ENCODE data around the gene ZNF229.
A peak's percentile ranks its signal among the peaks of the same experiment; 100 is the strongest.
"Not testable (repeated sequence)": the region's sequence is repeated elsewhere in the genome, so short reads cannot be mapped to it uniquely, and the experiment has no call there.

Gene ZNF229

DNA sequence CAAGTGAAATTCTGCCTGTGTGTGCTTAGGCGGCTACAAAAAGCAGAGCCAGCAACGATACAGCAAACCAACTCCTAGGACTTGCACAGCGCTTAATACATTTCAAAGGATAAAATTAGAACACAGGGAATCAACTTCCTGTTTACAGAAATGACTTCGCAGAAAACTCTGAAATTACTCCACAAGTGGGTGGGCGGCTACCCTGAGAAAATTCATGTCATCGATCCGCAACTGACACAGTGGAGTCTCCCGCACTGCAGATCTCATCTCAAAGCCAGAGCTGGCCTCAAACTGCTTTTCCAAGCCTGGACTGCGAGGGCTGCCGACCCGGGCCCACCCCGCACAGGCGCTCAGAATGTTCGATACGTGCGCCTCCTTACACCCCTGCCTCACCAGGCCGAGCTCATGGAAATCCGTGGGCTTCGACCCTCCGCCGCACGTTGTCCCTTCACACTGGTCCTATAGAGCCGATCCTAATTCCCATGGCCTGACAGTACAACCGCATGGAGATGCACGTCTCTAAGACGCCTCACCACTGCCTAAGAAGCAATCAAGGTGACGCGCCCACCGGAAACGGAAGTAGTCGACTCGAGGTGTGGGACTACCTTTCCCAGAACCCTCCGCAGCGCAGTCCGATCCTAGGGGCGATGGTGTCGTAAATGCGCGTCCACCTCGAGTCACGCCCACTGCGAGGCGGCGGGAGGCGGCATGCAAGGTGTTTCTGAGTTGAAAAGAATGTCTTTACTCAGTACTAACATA lies at the start of gene ZNF229:
TSS of gene ZNF229 (minus strand) at position 557 of the 759 bp plus-strand sequence. CDS start 5,625 bp downstream, outside the sequence.
- TF ChIP-seq, protein P1, sequence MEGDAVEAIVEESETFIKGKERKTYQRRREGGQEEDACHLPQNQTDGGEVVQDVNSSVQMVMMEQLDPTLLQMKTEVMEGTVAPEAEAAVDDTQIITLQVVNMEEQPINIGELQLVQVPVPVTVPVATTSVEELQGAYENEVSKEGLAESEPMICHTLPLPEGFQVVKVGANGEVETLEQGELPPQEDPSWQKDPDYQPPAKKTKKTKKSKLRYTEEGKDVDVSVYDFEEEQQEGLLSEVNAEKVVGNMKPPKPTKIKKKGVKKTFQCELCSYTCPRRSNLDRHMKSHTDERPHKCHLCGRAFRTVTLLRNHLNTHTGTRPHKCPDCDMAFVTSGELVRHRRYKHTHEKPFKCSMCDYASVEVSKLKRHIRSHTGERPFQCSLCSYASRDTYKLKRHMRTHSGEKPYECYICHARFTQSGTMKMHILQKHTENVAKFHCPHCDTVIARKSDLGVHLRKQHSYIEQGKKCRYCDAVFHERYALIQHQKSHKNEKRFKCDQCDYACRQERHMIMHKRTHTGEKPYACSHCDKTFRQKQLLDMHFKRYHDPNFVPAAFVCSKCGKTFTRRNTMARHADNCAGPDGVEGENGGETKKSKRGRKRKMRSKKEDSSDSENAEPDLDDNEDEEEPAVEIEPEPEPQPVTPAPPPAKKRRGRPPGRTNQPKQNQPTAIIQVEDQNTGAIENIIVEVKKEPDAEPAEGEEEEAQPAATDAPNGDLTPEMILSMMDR (IDR thresholded peaks at IDR 0.05; ENCODE audit: insufficient read depth, low read length, missing control alignments), result no peak
- POLR2A ChIA-PET, result no interaction called here
- CTCF ChIA-PET, result no interaction called here
- H3K4me3 ChIP-seq (ENCODE audit: low read depth, low read length), result peak within 1 kb of the TSS; percentile 92
- DNase-seq (ENCODE audit: low read depth, low spot score), result peak; percentile 69

DNA sequence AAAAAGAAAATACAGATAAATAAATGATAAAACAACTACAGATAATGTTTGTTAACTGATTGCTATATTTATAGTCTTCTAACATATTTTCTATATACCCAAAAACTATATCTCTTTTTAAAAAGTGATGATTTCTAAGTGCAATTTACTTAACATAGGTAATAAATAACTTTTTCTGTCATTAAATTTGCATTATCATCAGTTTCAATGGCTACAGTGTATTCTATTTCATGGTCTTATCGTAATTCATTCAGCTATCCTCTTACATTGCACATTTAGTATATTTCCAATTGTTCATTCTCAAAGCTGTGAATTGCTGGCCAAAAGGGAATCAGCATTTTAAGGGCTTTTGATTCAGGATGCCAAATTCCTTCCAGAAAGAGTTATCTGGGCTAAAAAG lies 48.4 kb upstream of the ZNF229 start:
- H3K4me3 ChIP-seq (ENCODE audit: low read depth, low read length), result no peak overlapping the region
- CTCF ChIA-PET, result no interaction called here
- TF ChIP-seq, protein P1 (IDR thresholded peaks at IDR 0.05; ENCODE audit: insufficient read depth, low read length, missing control alignments), result no peak
- POLR2A ChIA-PET, result no interaction called here
- DNase-seq (ENCODE audit: low read depth, low spot score), result no peak

DNA sequence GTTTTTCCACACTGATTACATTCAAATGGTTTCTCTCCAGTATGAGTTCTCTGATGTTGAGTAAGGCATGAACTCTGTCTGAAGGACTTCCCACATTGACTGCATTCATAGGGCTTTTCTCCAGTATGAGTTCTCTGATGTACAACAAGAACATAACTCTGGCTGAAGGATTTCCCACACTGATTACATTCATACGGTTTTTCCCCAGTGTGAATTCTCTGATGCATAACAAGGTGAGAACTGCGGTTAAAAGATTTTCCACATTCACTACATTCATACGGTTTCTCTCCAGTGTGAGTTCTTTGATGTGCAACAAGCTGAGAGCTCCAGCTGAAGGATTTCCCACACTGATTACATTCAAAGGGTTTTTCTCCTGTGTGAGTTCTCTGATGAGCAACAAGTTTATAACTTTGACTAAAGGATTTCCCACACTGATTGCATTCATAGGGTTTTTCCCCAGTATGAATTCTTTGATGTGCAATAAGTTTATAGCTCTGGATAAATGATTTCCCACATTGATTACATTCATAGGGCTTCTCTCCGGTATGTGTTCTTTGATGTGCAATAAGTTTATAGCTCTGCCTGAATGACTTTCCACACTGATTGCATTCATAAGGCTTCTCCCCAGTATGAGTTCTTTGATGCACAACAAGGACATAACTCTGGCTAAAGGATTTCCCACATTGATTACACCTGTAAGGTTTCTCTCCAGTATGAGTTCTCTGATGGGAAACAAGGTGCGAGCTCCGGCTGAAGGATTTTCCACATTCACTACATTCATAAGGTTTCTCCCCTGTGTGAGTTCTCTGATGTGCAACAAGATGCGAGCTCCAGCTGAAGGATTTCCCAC lies 28.5 kb upstream of the ZNF229 start:
- TF ChIP-seq, protein P1 (IDR thresholded peaks at IDR 0.05; ENCODE audit: insufficient read depth, low read length, missing control alignments), result no peak
- ChIA-PET CTCF (no interaction called here), POLR2A (no interaction called here)
- no peak overlapping the region for H3K4me3 ChIP-seq (ENCODE audit: low read depth, low read length)
- no peak for DNase-seq (ENCODE audit: low read depth, low spot score)

DNA sequence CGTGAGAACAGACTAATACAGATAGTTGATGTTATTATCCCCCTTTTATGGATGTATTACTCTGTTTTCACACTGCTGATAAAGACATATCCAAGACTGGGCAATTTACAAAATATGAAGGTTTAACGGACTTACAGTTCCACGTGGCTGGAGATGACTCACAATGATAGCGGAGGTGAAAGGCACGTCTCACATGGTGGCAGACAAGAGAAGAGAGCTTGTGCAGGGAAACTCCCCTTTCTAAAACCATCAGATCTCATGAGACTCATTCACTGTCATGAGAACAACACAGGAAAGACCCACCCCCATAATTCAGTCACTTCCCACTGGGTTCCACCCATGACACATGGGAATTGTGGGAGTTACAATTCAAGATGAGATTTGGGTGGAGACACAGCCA lies 20.5 kb upstream of the ZNF229 start:
- H3K4me3 ChIP-seq (ENCODE audit: low read depth, low read length); CTCF ChIA-PET; DNase-seq (ENCODE audit: low read depth, low spot score): not testable (repeated sequence)

DNA sequence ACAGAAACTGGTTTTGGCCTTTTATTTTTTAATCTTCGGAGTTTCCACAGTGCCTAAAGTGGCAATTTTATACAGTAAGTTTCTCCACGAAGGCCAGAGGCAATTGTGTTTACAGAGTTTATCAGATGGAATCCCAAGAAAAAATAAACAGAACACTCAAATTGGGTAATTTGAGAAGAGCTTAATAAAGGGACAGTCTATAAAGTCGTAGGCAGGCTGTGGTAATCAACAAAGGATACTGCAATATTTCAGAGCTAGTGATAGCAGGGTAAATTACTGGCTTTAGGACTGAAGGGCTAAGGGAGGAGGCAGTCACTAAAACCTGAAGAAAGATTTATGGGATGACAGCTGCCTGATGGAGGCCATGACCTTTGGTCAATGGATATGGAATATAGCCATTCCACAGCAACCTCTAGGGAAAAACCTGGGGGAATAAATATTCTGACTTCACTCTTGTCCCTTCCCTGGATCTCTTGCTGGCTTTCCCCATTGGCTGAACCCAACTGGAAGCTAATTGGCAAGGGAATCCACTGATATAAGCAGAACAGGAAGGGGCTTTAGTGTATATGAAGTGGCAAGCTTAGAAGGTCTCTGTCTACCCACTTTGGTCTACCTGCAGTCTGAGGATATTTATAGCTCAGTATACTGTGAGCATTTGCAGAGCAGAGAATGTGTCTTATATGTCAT lies 14.5 kb upstream of the ZNF229 start:
- H3K4me3 ChIP-seq (ENCODE audit: low read depth, low read length); DNase-seq (ENCODE audit: low read depth, low spot score); POLR2A ChIA-PET; CTCF ChIA-PET: not testable (repeated sequence)

More for the DNA sequence above, 20.5 kb upstream of the ZNF229 start:
- POLR2A ChIA-PET, result not testable (repeated sequence)

DNA sequence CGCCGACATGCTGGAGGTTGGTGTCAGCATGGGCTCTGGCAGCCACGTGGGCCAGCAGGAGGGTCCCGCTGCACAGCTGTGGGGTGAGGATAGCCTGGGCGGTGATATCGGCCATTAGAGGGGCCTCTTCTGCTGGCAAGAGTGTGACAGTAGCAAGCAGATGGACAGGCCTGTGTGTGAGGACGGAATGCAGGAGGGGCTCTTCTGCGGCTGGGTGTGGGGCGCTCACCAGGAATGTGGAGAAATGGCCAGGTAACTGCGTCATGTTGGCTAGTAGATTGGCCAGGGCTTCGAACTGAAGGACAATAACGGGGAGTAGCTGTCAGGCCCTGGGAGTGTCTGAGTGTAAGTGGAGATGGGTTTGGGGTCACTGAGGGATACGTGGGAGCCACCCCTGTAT lies 7.7 kb upstream of the ZNF229 start:
- H3K4me3 ChIP-seq (ENCODE audit: low read depth, low read length); DNase-seq (ENCODE audit: low read depth, low spot score); POLR2A ChIA-PET; CTCF ChIA-PET: not testable (repeated sequence)

DNA sequence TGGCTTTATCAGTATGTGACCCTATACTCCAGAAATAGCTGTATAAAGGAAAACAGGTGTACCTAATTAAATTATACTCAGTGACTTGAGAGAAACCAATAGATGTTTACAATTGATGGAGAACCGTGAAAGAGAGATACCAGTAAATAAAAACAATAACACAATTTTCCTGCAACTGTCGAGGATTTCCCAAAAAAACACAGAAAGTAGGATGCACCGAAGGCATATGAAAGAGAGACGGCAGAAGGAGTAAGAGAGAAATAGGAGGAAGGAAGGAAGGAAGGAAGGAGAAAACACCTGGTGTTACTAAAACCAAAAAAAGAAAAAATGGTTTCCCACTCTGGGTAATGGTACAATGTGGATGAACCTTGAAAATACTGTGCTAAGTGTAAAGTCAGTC lies 6.8 kb upstream of the ZNF229 start:
- TF ChIP-seq, protein P1 (IDR thresholded peaks at IDR 0.05; ENCODE audit: insufficient read depth, low read length, missing control alignments), result no peak
- no peak for DNase-seq (ENCODE audit: low read depth, low spot score)
- ChIA-PET CTCF (no interaction called here), POLR2A (no interaction called here)
- no peak overlapping the region for H3K4me3 ChIP-seq (ENCODE audit: low read depth, low read length)

Measured in AG04449 (cell line).